ENCODE data around the gene CCT5. TPM values are rescaled to one million over a fixed set of nuclear protein-coding genes. Genes with fewer than 3 reads are reported as not detected.

Gene CCT5
- total RNA-seq, 3 donors from 2014 or later, result 120 to 155 (median 122) TPM

DNA sequence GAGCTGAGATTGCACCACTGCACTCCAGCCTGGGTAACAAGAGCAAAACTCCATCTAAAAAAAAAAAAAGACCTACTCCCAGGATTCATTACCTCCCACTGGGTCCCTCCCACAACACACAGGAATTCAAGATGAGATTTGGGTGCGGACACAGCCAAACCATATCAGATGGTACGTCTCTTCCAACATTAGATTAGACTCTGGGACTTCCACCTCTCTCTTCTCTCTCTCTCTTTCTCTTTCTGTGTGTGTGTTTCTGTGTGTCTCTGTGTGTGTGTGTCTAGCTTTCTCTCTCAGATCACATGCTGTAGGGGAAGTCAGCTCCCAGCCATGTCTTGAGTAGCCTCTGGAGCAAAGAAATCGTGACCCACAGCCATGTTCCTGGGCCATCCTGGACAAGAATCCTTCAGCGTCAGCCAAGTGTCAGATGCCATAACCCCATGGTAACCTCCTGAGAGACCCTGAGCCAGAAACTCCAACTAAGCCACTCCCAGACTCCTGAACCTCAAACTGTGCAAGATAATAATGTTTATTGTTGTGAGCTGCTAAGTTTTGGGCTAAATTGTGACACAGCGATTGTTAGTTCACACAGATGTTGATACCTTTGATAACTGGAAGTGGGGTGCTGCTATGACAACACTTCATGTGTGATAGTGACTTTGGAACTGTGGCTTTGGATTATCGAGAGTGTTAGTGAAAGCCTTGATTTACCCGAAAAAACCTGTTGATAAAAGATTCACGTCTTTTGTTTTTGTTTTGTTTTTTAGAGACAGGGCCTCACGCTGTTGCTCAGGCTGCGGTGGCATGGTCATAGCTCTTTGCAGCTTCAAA, 61.7 kb downstream of the CCT5 start:
- TF ChIP-seq, protein P1, sequence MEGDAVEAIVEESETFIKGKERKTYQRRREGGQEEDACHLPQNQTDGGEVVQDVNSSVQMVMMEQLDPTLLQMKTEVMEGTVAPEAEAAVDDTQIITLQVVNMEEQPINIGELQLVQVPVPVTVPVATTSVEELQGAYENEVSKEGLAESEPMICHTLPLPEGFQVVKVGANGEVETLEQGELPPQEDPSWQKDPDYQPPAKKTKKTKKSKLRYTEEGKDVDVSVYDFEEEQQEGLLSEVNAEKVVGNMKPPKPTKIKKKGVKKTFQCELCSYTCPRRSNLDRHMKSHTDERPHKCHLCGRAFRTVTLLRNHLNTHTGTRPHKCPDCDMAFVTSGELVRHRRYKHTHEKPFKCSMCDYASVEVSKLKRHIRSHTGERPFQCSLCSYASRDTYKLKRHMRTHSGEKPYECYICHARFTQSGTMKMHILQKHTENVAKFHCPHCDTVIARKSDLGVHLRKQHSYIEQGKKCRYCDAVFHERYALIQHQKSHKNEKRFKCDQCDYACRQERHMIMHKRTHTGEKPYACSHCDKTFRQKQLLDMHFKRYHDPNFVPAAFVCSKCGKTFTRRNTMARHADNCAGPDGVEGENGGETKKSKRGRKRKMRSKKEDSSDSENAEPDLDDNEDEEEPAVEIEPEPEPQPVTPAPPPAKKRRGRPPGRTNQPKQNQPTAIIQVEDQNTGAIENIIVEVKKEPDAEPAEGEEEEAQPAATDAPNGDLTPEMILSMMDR (IDR thresholded peaks at IDR 0.05), result no peak
- ATAC-seq (no peak), DNase-seq (no peak)
- no peaks in the 10 kb centered on the region for H3K9me3 ChIP-seq
- intact Hi-C loops (cut with DNase I, micrococcal nuclease), result no loop called here
- H3K4me1 ChIP-seq (ENCODE audit: low read depth), result no peaks in the 10 kb centered on the region
- H3K4me3 ChIP-seq, result no peak overlapping the region
- H3K36me3 ChIP-seq (ENCODE audit: low read depth), result no peaks in the 10 kb centered on the region

DNA sequence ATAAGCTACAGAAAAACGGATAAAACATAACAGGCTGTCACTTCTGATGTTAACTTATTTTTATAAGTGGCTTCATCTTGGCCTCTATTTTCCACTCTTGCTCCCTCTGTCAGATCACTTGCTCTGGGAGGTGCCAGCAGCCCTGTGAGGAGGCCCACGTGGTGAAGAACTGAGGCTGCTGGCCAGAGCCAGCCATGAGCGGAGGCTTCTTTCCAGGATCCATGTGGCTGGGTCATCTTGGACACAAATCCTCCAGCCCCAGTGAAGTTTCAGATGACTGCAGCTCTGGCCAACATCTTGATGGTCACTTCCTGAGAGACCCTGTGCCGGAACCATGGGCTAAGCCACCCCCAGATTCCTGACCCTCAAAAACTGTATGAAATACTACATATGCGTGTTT, 65.1 kb downstream of the CCT5 start:
- no peak for DNase-seq
- Histone ChIP-seq H3K4me3 (no peak overlapping the region), H3K4me1 (ENCODE audit: low read depth) (no peaks in the 10 kb centered on the region), H3K36me3 (ENCODE audit: low read depth) (no peaks in the 10 kb centered on the region), H3K9me3 (no peaks in the 10 kb centered on the region)
- intact Hi-C loops (cut with DNase I, micrococcal nuclease), result no loop called here
- no peak for ATAC-seq
- TF ChIP-seq, protein P1 (IDR thresholded peaks at IDR 0.05), result no peak

Other genes starting within 250 kb of the CCT5 start
- 10 to 100 TPM; 15.9 to 19.3 (median 16.3) TPM for gene ATPSCKMT, start 392 bp upstream of the CCT5 start, total RNA-seq
- 100 to 1,000 TPM in 1 of 3 donors, 10 to 100 TPM in 2; 81.4 to 210 (median 97.9) TPM for gene CMBL, start 57.6 kb downstream of the CCT5 start, total RNA-seq
- gene MARCHF6, start 103.4 kb downstream of the CCT5 start, total RNA-seq, result 100 to 1,000 TPM; 141 to 205 (median 165) TPM
- not detected for gene ROPN1L, start 191.6 kb downstream of the CCT5 start, total RNA-seq

Measured in mucosa of descending colon (tissue), 3 donors.